Aorta (tissue), 5 donors: ENCODE measurements around the gene NUDT19. TPM values are rescaled to one million over a fixed set of nuclear protein-coding genes. Genes with fewer than 3 reads are reported as not detected.
"Not testable (repeated sequence)": the region's sequence is repeated elsewhere in the genome, so short reads cannot be mapped to it uniquely, and the experiment has no call there.

ENCODE experiments used
- ATAC-seq: fragments of 200-7000 bp; cut with Tn5 transposase; one replicate; pipeline ENCODE4 v1.9.1; 2022; ENCODE audit warnings: moderate library complexity; ENCODE audit not compliant: low FRiP score
- DNase-seq, 2 donors: peaks; one replicate each; pipeline ENCODE4 v3.0.0-alpha.2; 2020
- H3K27ac ChIP-seq, 2 donors: one replicate each; pipeline ENCODE4 v1.5.1; 2013; ENCODE audit warnings: low read length in 2 of 2, mild to moderate bottlenecking in 2 of 2, moderate library complexity in 2 of 2, control low read depth in 1 of 2, inconsistent platforms in 1 of 2, low read depth in 1 of 2
- H3K27me3 ChIP-seq, 2 donors: one replicate each; pipeline ENCODE4 v1.6.1; 2013; ENCODE audit warnings: control low read depth in 1 of 2, low read length in 1 of 2, mild to moderate bottlenecking in 1 of 2, moderate library complexity in 1 of 2; ENCODE audit not compliant: insufficient read depth in 2 of 2, control insufficient read depth in 1 of 2
- H3K36me3 ChIP-seq, 2 donors: one replicate each; pipeline ENCODE4 v1.6.1; 2013; ENCODE audit warnings: control low read depth in 1 of 2, low read length in 1 of 2, mild to moderate bottlenecking in 1 of 2; ENCODE audit not compliant: insufficient read depth in 2 of 2, control insufficient read depth in 1 of 2
- H3K4me1 ChIP-seq, 2 donors: one replicate each; pipeline ENCODE4 v1.6.1; 2013; ENCODE audit warnings: low read length in 2 of 2, control low read depth in 1 of 2, mild to moderate bottlenecking in 1 of 2, moderate library complexity in 1 of 2; ENCODE audit not compliant: insufficient read depth in 2 of 2, control insufficient read depth in 1 of 2
- H3K4me3 ChIP-seq, 2 donors: one replicate each; pipeline ENCODE4 v1.5.1; 2013; ENCODE audit warnings: low read length in 2 of 2, control low read depth in 1 of 2, mild to moderate bottlenecking in 1 of 2
- H3K9me3 ChIP-seq: one replicate; pipeline ENCODE4 v1.6.1; 2013; ENCODE audit warnings: mild to moderate bottlenecking, low read length; ENCODE audit not compliant: control insufficient read depth
- WGBS, 2 donors: extraction: QIAGEN DNeasy Blood & Tissue Kit; methylation state at CpG; one replicate each; pipeline ENCODE4 v1.1.7; 2013; 5-methylcytosine and 5-hydroxymethylcytosine counted together
- intact Hi-C, 2 donors: fragments of 100-400 bp; cut with DNase I; formaldehyde crosslinking; loops; one replicate each; pipeline versions ENCODE4 v1.14.2 to v1.15.0; 2022
- polyA plus RNA-seq, 2 donors: library from polyadenylated mRNA; stranded (reverse); fragments of 200-250 nt; gene quantifications; one replicate each; pipeline ENCODE4 v1.2.3, GENCODE V29; 2013
- total RNA-seq, 2 donors: library from RNA; stranded (reverse); fragmentation: NEBNext Ultra II Directional; extraction: Animal tissue kit (Norgen Biotek cat#: 25700); gene quantifications; one replicate each; pipeline ENCODE4 v1.2.1, GENCODE V29; 2021
- donor health status: healthy with polysubstance abuse.
- donor health status: Bipolar disorder and iron deficiency.
- donor health status: DM: no; HTN: no; CAD: no.
- donor health status: DM: no; HTN: no; CAD: no.
- donor health status: DM: yes; HTN: yes; CAD: no.

NUDT19 gene
- total and polyA plus RNA-seq, 4 donors, result 3.5 to 6.6 (median 5.0) TPM

GRCh38 chr19:32709032-32709431 is 17.4 kb downstream of the NUDT19 start:
- no peak for ATAC-seq

GRCh38 chr19:32711747-32712146 is 20.1 kb downstream of the NUDT19 start:
- Histone ChIP-seq H3K36me3 (peaks cover 2 to 3% of the 10 kb centered on the region in 2 donors), H3K27me3 (no peaks in the 10 kb centered on the region), H3K27ac (no peak overlapping the region), H3K4me3 (no peak overlapping the region), H3K9me3 (no peaks in the 10 kb centered on the region), H3K4me1 (no peaks in the 10 kb centered on the region)
- no peak for ATAC-seq
- DNase-seq, result no peak
- intact Hi-C loops, result no loop called here
- WGBS, 2 donors, result 92 to 93% methylated on average over 6 of the region's 6 CpGs

More at GRCh38 chr19:32709032-32709431, 17.4 kb downstream of the NUDT19 start:
- DNase-seq, result no peak
- intact Hi-C loops, result no loop called here
- no peaks in the 10 kb centered on the region for H3K4me1 ChIP-seq
- H3K36me3 ChIP-seq, result peaks cover 0 to 2% of the 10 kb centered on the region in 2 donors
- H3K27ac ChIP-seq, result no peak overlapping the region
- H3K4me3 ChIP-seq, result no peak overlapping the region
- no peaks in the 10 kb centered on the region for H3K9me3 ChIP-seq
- H3K27me3 ChIP-seq, result no peaks in the 10 kb centered on the region
- WGBS, 2 donors, result 92 to 93% methylated on average over 5 of the region's 5 CpGs

GRCh38 chr19:32716203-32716602 is 24.6 kb downstream of the NUDT19 start:
- H3K4me1 ChIP-seq, H3K36me3 ChIP-seq, DNase-seq, intact Hi-C loops, H3K4me3 ChIP-seq, H3K27ac ChIP-seq, H3K9me3 ChIP-seq, H3K27me3 ChIP-seq, ATAC-seq: not testable (repeated sequence)
- 97 to 99% methylated on average over 7 of the region's 7 CpGs for WGBS, 2 donors

- intact Hi-C loops, result no loop called here
- Histone ChIP-seq H3K4me1 (no peaks in the 10 kb centered on the region), H3K4me3 (no peak overlapping the region), H3K36me3 (peaks cover 2 to 3% of the 10 kb centered on the region in 2 donors), H3K27me3 (no peaks in the 10 kb centered on the region), H3K9me3 (no peaks in the 10 kb centered on the region), H3K27ac (no peak overlapping the region)
- no peak for ATAC-seq
- DNase-seq, result no peak
- 45 to 50% methylated on average over 5 of the region's 5 CpGs for WGBS, 2 donors
These were observed 25.9 kb downstream of the NUDT19 start for GRCh38 chr19:32717496-32717895.

- ATAC-seq, result no peak
- H3K36me3 ChIP-seq, result peaks cover 2 to 3% of the 10 kb centered on the region in 2 donors
- no peaks in the 10 kb centered on the region for H3K27me3 ChIP-seq
- no peak for DNase-seq
- H3K4me1 ChIP-seq, result no peaks in the 10 kb centered on the region
- no peak overlapping the region for H3K4me3 ChIP-seq
- 83 to 89% methylated on average over 7 of the region's 7 CpGs for WGBS, 2 donors
- H3K27ac ChIP-seq, result no peak overlapping the region
- no peaks in the 10 kb centered on the region for H3K9me3 ChIP-seq
- intact Hi-C loops, result no loop called here
These were observed 26.7 kb downstream of the NUDT19 start for GRCh38 chr19:32718286-32718685.

GRCh38 chr19:32719611-32720059 is 28.0 kb downstream of the NUDT19 start, which contains the start of gene TDRD12:
Gene TDRD12 (plus strand): TSS chr19:32719767. CDS start chr19:32720073, 306 bp downstream.
- Histone ChIP-seq H3K9me3 (no peaks in the 10 kb centered on the region), H3K4me3 (no peak within 1 kb of the TSS), H3K4me1 (no peaks in the 10 kb centered on the region), H3K27me3 (no peaks in the 10 kb centered on the region), H3K36me3 (peaks cover 0 to 3% of the 10 kb centered on the region in 2 donors), H3K27ac (no peak within 1 kb of the TSS)
- no peak for DNase-seq
- WGBS, 2 donors, result 88 to 92% methylated on average over 43 to 44 of the region's 44 CpGs
- ATAC-seq, result no peak
- intact Hi-C loops, result no loop called here

- no peaks in the 10 kb centered on the region for H3K27me3 ChIP-seq
- ATAC-seq, result no peak
These were observed 28.8 kb downstream of the NUDT19 start for GRCh38 chr19:32720216-32720935.

GRCh38 chr19:32720936-32721250 is 29.3 kb downstream of the NUDT19 start:
- 95 to 96% methylated on average over 22 of the region's 22 CpGs for WGBS, 2 donors
- ATAC-seq (no peak), DNase-seq (no peak)
- H3K4me1 ChIP-seq, result no peaks in the 10 kb centered on the region
- no peaks in the 10 kb centered on the region for H3K36me3 ChIP-seq
- H3K27ac ChIP-seq, result no peak overlapping the region
- no peaks in the 10 kb centered on the region for H3K27me3 ChIP-seq
- intact Hi-C loops, result no loop called here
- no peak overlapping the region for H3K4me3 ChIP-seq
- H3K9me3 ChIP-seq, result no peaks in the 10 kb centered on the region

More at GRCh38 chr19:32720216-32720935, 28.8 kb downstream of the NUDT19 start:
- Histone ChIP-seq H3K36me3 (no peaks in the 10 kb centered on the region), H3K4me3 (no peak overlapping the region), H3K9me3 (no peaks in the 10 kb centered on the region), H3K4me1 (no peaks in the 10 kb centered on the region), H3K27ac (no peak overlapping the region)
- 95 to 97% methylated on average over 18 to 22 of the region's 22 CpGs for WGBS, 2 donors
- intact Hi-C loops, result no loop called here
- DNase-seq, result no peak

GRCh38 chr19:32735936-32736335 is 44.3 kb downstream of the NUDT19 start:
- ATAC-seq (no peak), DNase-seq (no peak)
- Histone ChIP-seq H3K9me3 (no peaks in the 10 kb centered on the region), H3K27ac (no peak overlapping the region), H3K4me1 (no peaks in the 10 kb centered on the region), H3K36me3 (no peaks in the 10 kb centered on the region), H3K27me3 (peaks cover 0 to 1% of the 10 kb centered on the region in 2 donors), H3K4me3 (no peak overlapping the region)
- 61 to 62% methylated on average over 4 of the region's 4 CpGs for WGBS, 2 donors
- intact Hi-C loops, result no loop called here
